Choroid plexus epithelial cell (primary cell): Measurements from ENCODE around the gene JAK1.

Experiments used
- DNase-seq: peaks from one replicate; pipeline ENCODE4 v3.0.0-alpha.2; 2010; ENCODE audit warnings: low read depth
- H3K4me3 ChIP-seq: 2 replicates; pipeline ENCODE4 v1.5.1; 2011; ENCODE audit warnings: low read depth, mild to moderate bottlenecking, control low read depth, low read length, moderate library complexity
- TF ChIP-seq, protein P1 (sequence below): conservative IDR thresholded peaks from 2 replicates; pipeline ENCODE4 v1.5.1; 2011; ENCODE audit warnings: low read depth, mild to moderate bottlenecking, control low read depth, inconsistent platforms, low read length, moderate library complexity

JAK1 gene

DNA sequence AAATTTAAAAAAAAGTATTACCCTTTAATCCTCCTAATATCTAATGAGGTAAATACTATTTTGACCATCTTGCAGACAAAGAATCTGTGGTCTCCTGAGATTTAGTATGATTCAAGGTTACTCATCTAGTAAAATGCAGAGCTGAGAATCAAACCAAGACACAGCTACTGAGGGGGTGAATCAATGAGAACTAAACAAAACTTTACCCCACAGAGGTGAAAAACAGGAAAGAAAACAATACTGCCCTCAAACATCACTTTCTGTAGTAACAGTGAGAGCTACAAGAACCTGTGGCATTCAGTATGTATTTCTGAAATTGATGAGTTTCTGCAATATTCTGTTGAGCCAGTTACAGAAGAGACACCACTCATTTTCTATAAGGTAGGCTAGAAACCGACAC, 85.1 kb downstream of the JAK1 start:
- H3K4me3 ChIP-seq: no peak overlapping the region
- TF ChIP-seq, protein P1, sequence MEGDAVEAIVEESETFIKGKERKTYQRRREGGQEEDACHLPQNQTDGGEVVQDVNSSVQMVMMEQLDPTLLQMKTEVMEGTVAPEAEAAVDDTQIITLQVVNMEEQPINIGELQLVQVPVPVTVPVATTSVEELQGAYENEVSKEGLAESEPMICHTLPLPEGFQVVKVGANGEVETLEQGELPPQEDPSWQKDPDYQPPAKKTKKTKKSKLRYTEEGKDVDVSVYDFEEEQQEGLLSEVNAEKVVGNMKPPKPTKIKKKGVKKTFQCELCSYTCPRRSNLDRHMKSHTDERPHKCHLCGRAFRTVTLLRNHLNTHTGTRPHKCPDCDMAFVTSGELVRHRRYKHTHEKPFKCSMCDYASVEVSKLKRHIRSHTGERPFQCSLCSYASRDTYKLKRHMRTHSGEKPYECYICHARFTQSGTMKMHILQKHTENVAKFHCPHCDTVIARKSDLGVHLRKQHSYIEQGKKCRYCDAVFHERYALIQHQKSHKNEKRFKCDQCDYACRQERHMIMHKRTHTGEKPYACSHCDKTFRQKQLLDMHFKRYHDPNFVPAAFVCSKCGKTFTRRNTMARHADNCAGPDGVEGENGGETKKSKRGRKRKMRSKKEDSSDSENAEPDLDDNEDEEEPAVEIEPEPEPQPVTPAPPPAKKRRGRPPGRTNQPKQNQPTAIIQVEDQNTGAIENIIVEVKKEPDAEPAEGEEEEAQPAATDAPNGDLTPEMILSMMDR: no peak
- DNase-seq: peak; percentile 31

DNA sequence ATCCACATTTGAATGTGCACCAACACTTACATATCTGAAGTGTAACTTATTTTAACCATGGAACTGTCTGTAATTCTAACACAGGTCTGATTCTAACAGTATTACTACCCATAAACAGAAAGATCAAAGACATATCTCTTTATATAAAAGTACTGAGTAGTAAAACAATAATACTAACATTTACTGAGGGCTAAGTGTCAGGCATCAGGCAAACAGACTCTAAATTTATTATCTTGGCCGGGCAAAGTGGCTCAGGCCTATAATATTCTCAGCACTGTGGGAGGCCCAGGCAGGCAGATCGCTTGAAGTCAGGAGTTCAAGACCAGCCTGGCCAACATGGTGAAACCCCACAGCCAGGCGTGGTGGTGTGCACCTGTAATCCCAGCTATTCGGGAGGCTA, 85.9 kb downstream of the JAK1 start:
- no peak overlapping the region for H3K4me3 ChIP-seq
- TF ChIP-seq, protein P1: no peak
- DNase-seq: no peak

GRCh38 chr1:64878931-64879611, 87.3 kb downstream of the JAK1 start:
- no peak overlapping the region for H3K4me3 ChIP-seq
- TF ChIP-seq, protein P1: no peak
- peak; percentile 57 for DNase-seq

DNA sequence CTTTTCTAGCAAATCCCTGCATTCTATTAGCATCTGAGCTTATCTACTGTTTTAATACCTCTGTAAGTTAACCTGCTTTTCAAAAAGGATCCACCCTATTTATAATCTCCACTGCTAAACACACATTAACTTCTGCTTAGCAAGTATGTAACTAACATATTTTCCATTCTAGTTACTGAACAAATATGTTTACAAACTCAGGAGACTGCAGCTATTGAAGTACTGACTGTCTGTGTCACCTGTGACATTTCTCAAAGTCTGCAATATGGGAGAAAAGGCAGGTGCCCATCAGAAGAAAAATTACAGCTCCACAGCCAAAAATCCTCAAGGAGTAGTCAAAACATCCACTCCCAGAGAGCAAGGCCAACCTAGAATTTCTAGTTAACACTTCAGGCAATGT, 88.3 kb downstream of the JAK1 start:
- TF ChIP-seq, protein P1: no peak
- H3K4me3 ChIP-seq: no peak overlapping the region
- DNase-seq: no peak

GRCh38 chr1:64877598-64877997, 88.8 kb downstream of the JAK1 start:
- H3K4me3 ChIP-seq: no peak overlapping the region
- DNase-seq: no peak
- TF ChIP-seq, protein P1: no peak

GRCh38 chr1:64877151-64877550, 89.2 kb downstream of the JAK1 start:
- H3K4me3 ChIP-seq: no peak overlapping the region
- no peak for DNase-seq
- TF ChIP-seq, protein P1: no peak

DNA sequence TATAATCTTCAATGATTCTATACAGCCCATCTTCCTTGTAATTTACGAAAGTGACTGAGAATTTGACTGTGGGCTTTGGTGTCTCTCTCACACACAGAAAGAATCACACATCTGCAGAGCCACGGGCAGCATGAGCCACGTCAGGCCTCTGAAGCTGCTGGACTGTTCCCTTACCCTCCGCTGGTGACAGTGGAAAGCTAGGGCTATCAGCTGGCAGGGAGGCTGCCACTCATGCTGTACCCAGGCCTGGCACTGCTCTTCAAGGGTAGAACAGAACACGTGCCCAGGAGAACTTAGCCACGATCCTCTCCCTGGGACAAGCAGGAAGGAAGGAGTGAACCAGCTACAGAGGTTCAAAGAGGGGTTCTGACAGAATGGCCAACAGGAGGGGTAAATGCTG, 90.7 kb downstream of the JAK1 start:
- DNase-seq: no peak
- no peak overlapping the region for H3K4me3 ChIP-seq
- TF ChIP-seq, protein P1: no peak
